H9 (cell line): Measurements from ENCODE around the gene NDUFA11. TPM values are rescaled to one million over a fixed set of nuclear protein-coding genes. Genes with fewer than 3 reads are reported as not detected.

Experiments used
- DNase-seq: peaks from one replicate; pipeline ENCODE4 v3.0.0-alpha.2; 2017
- H2AFZ ChIP-seq: one replicate; pipeline ENCODE4 v1.6.1; 2013; ENCODE audit warnings: mild to moderate bottlenecking, low read length, control low read depth, moderate library complexity
- H2AK5ac ChIP-seq: 2 replicates; pipeline ENCODE4 v1.6.1; 2013; ENCODE audit warnings: low read length, control low read depth, mixed read lengths; ENCODE audit not compliant: insufficient read length
- H2BK120ac ChIP-seq: one replicate; pipeline ENCODE4 v1.6.1; 2013; ENCODE audit warnings: low read depth, mild to moderate bottlenecking, low read length, control low read depth, inconsistent platforms; ENCODE audit not compliant: poor library complexity, severe bottlenecking
- H2BK12ac ChIP-seq: 2 replicates; pipeline ENCODE4 v1.6.1; 2013; ENCODE audit warnings: low read length, control low read depth, mixed read lengths, low read depth; ENCODE audit not compliant: insufficient read length
- H2BK15ac ChIP-seq: 2 replicates; pipeline ENCODE4 v1.6.1; 2013; ENCODE audit warnings: low read depth, low read length, control low read depth
- H2BK20ac ChIP-seq: one replicate; pipeline ENCODE4 v1.6.1; 2013; ENCODE audit warnings: low read depth, mild to moderate bottlenecking, low read length, control low read depth, inconsistent platforms; ENCODE audit not compliant: poor library complexity, severe bottlenecking
- H2BK5ac ChIP-seq: 2 replicates; pipeline ENCODE4 v1.6.1; 2013; ENCODE audit warnings: low read length, control low read depth, mixed read lengths; ENCODE audit not compliant: insufficient read length
- H3K14ac ChIP-seq: 2 replicates; pipeline ENCODE4 v1.6.1; 2013; ENCODE audit warnings: low read length, control low read depth; ENCODE audit not compliant: insufficient read depth
- H3K18ac ChIP-seq: 2 replicates; pipeline ENCODE4 v1.6.1; 2013; ENCODE audit warnings: low read depth, mild to moderate bottlenecking, mixed read lengths, low read length, control low read depth; ENCODE audit not compliant: insufficient read length
- H3K23ac ChIP-seq: 2 replicates; pipeline ENCODE4 v1.6.1; 2013; ENCODE audit warnings: low read length, control low read depth, mixed read lengths, low read depth; ENCODE audit not compliant: insufficient read length
- H3K23me2 ChIP-seq: 2 replicates; pipeline ENCODE4 v1.6.1; 2013; ENCODE audit warnings: low read depth, mild to moderate bottlenecking, mixed read lengths, low read length, control low read depth; ENCODE audit not compliant: insufficient read length, poor library complexity, severe bottlenecking
- H3K27ac ChIP-seq: 2 replicates; pipeline ENCODE4 v1.5.1; 2013; ENCODE audit warnings: low read length, control low read depth, mixed read lengths, low read depth; ENCODE audit not compliant: insufficient read length
- H3K27me3 ChIP-seq: 2 replicates; pipeline ENCODE4 v1.6.1; 2013; ENCODE audit warnings: low read length, control low read depth, inconsistent platforms; ENCODE audit not compliant: insufficient read depth
- H3K4ac ChIP-seq: 2 replicates; pipeline ENCODE4 v1.6.1; 2013; ENCODE audit warnings: low read depth, mild to moderate bottlenecking, control low read depth, inconsistent platforms, low read length, moderate library complexity
- H3K4me1 ChIP-seq: 2 replicates; pipeline ENCODE4 v1.6.1; 2013; ENCODE audit warnings: low read length, control low read depth, inconsistent platforms; ENCODE audit not compliant: insufficient read depth
- H3K4me2 ChIP-seq: 2 replicates; pipeline ENCODE4 v1.6.1; 2013; ENCODE audit warnings: low read length, control low read depth, mixed read lengths; ENCODE audit not compliant: insufficient read length, insufficient read depth
- H3K56ac ChIP-seq: 2 replicates; pipeline ENCODE4 v1.6.1; 2013; ENCODE audit warnings: low read depth, mild to moderate bottlenecking, mixed read lengths, low read length, control low read depth; ENCODE audit not compliant: insufficient read length
- H3K79me1 ChIP-seq: 2 replicates; pipeline ENCODE4 v1.6.1; 2013; ENCODE audit warnings: low read depth, mild to moderate bottlenecking, moderate library complexity, low read length, control low read depth, inconsistent platforms; ENCODE audit not compliant: insufficient read depth, poor library complexity, severe bottlenecking
- H3K79me2 ChIP-seq: 2 replicates; pipeline ENCODE4 v1.6.1; 2013; ENCODE audit warnings: low read length, control low read depth, inconsistent platforms; ENCODE audit not compliant: insufficient read depth
- H3K9ac ChIP-seq: 2 replicates; pipeline ENCODE4 v1.6.1; 2013; ENCODE audit warnings: low read length, control low read depth, mixed read lengths; ENCODE audit not compliant: insufficient read length; ENCODE audit errors: extremely low read depth
- H3K9me3 ChIP-seq: one replicate; pipeline ENCODE4 v1.6.1; 2013; ENCODE audit warnings: low read depth, low read length, inconsistent platforms; ENCODE audit not compliant: control insufficient read depth
- H3T11ph ChIP-seq: one replicate; pipeline ENCODE4 v1.6.1; 2013; ENCODE audit warnings: mild to moderate bottlenecking, low read length, control low read depth, inconsistent platforms
- H4K20me1 ChIP-seq: one replicate; pipeline ENCODE4 v1.6.1; 2013; ENCODE audit not compliant: control insufficient read depth, insufficient read length, insufficient read depth
- H4K5ac ChIP-seq: 2 replicates; pipeline ENCODE4 v1.6.1; 2013; ENCODE audit warnings: low read depth, mild to moderate bottlenecking, mixed read lengths, low read length, control low read depth; ENCODE audit not compliant: insufficient read length
- H4K8ac ChIP-seq: replicated peaks from 2 replicates; pipeline ENCODE4 v1.6.1; 2013; ENCODE audit warnings: low read length, control low read depth, mixed read lengths, low read depth; ENCODE audit not compliant: insufficient read length
- H4K91ac ChIP-seq: 2 replicates; pipeline ENCODE4 v1.6.1; 2013; ENCODE audit warnings: low read depth, mild to moderate bottlenecking, moderate library complexity, mixed read lengths, low read length, control low read depth; ENCODE audit not compliant: insufficient read length
- H3K27ac Mint-ChIP-seq, 3 experiments: 2 replicates in 2 of 3; 3 replicates in 1 of 3; pipeline ENCODE4 v1.8.0; 2020 to 2021; ENCODE audit warnings: mixed read lengths in 3 of 3, mild to moderate bottlenecking in 1 of 3, moderate library complexity in 1 of 3
- H3K27me3 Mint-ChIP-seq: 2 replicates; pipeline ENCODE4 v1.8.0; 2021; ENCODE audit warnings: low read depth, mild to moderate bottlenecking, moderate library complexity, mixed read lengths
- H3K36me3 Mint-ChIP-seq, 3 experiments: 2 replicates in 2 of 3; 3 replicates in 1 of 3; pipeline ENCODE4 v1.8.0; 2020 to 2021; ENCODE audit warnings: low read depth in 3 of 3, mixed read lengths in 3 of 3; ENCODE audit not compliant: insufficient read depth in 1 of 3
- H3K4me1 Mint-ChIP-seq, 2 experiments: 2 replicates each; pipeline ENCODE4 v1.8.0; 2020; ENCODE audit warnings: mixed read lengths in 2 of 2
- H3K4me3 Mint-ChIP-seq, 2 experiments: 2 replicates in 1 of 2; 3 replicates in 1 of 2; pipeline ENCODE4 v1.8.0; 2020 to 2021; ENCODE audit warnings: mild to moderate bottlenecking in 2 of 2, mixed read lengths in 2 of 2, moderate library complexity in 1 of 2
- H3K9me3 Mint-ChIP-seq, 2 experiments: 2 replicates in 1 of 2; 3 replicates in 1 of 2; pipeline ENCODE4 v1.8.0; 2020; ENCODE audit warnings: mild to moderate bottlenecking in 2 of 2, mixed read lengths in 2 of 2, moderate library complexity in 1 of 2
- CTCF ChIP-seq: fragments of 200-600 bp; sonication (generic); conservative IDR thresholded peaks from 3 replicates; pipeline ENCODE4 v1.8.0; 2021; ENCODE audit warnings: antibody characterized with exemption, mild to moderate bottlenecking
- WGBS: extraction: QIAGEN DNeasy Blood & Tissue Kit; methylation state at CpG from one replicate; pipeline ENCODE4 v1.1.7; 2013; ENCODE audit warnings: missing lambda C conversion rate, low lambda C conversion rate, mixed read lengths; ENCODE audit not compliant: insufficient read length; ENCODE audit errors: extremely low coverage; 5-methylcytosine and 5-hydroxymethylcytosine counted together
- total RNA-seq: library from RNA; stranded (reverse); gene quantifications from 2 replicates; pipeline ENCODE4 v1.2.1, GENCODE V29; 2021

Gene NDUFA11
- total RNA-seq, 1 experiment from 2014 or later = 282 TPM

DNA sequence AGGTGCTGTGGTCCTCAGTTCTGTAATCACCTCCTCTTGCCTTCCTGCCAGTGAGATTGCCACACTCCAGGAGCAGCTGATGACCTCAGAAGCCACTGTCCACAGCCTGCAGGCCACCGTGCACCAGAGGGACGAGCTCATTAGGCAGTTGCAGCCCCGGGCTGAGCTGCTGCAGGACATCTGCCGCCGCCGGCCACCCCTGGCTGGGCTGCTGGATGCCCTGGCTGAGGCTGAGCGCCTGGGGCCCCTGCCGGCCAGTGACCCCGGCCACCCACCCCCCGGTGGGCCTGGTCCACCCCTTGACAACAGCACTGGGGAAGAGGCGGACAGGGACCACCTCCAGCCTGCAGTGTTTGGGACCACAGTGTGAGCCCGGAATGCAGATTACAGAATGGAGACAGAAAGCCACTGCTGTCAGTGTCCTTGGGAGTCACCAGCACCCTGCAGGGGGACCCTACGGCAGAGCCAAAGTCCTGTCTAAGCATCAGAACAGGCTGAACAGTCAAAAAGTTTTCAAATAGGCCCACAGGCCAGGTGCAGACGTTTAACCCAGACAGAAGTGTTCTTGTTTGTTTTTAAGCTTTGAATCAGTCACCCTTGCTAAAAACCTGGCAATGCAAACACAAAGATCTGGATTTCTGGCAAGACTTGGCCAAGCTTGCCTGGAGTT, 5.3 kb upstream of the NDUFA11 start:
- H3K9me3 Mint-ChIP-seq = no peaks in the 10 kb centered on the region
- H3K4me3 Mint-ChIP-seq = no peak overlapping the region
- H3K27me3 ChIP-seq = no peaks in the 10 kb centered on the region; the same call in 1 of the 2 replicates
- H3K9me3 ChIP-seq = no peaks in the 10 kb centered on the region
- H4K5ac ChIP-seq = no peak overlapping the region
- no peaks in the 10 kb centered on the region; the same call in 1 of the 2 replicates for H3K27me3 Mint-ChIP-seq
- no peak overlapping the region for H3K14ac ChIP-seq
- H2BK120ac ChIP-seq = no peak overlapping the region
- no peak overlapping the region for H3K27ac Mint-ChIP-seq
- H2BK20ac ChIP-seq = no peak overlapping the region
- no peaks in the 10 kb centered on the region for H3K4me1 Mint-ChIP-seq
- no peak overlapping the region for H3K27ac ChIP-seq
- DNase-seq = no peak
- no peaks in the 10 kb centered on the region for H3K79me2 ChIP-seq
- no peak overlapping the region for H3K23ac ChIP-seq
- H4K8ac ChIP-seq = no peak overlapping the region
- H2BK5ac ChIP-seq = no peak overlapping the region
- no peak overlapping the region for H2BK15ac ChIP-seq
- H4K20me1 ChIP-seq = no peaks in the 10 kb centered on the region
- TF ChIP-seq CTCF = no peak
- H3K4me2 ChIP-seq = no peak overlapping the region
- H3K18ac ChIP-seq = no peak overlapping the region
- no peak overlapping the region for H4K91ac ChIP-seq
- no peak overlapping the region for H3K4ac ChIP-seq
- H3K23me2 ChIP-seq = no peaks in the 10 kb centered on the region
- H3K36me3 Mint-ChIP-seq = peaks cover 0 to 9% (median 0%) of the 10 kb centered on the region in 3 experiments; a peak in 1 of 7 replicates
- no peak overlapping the region for H3K56ac ChIP-seq
- H3T11ph ChIP-seq = no peak overlapping the region
- H2BK12ac ChIP-seq = no peak overlapping the region
- no peaks in the 10 kb centered on the region for H3K4me1 ChIP-seq
- no CpG with 5 or more reads among the region's 14 CpGs for WGBS
- H3K9ac ChIP-seq = no peak overlapping the region
- no peaks in the 10 kb centered on the region for H3K79me1 ChIP-seq
- no peak overlapping the region for H2AK5ac ChIP-seq
- no peak overlapping the region for H2AFZ ChIP-seq
